HG03571 (cell line): Measurements from ENCODE around the gene RAMP1.
"Not testable (repeated sequence)": the region's sequence is repeated elsewhere in the genome, so short reads cannot be mapped to it uniquely, and the experiment has no call there.

Experiments used
- ATAC-seq: cut with Tn5 transposase; IDR thresholded peaks from one replicate; pipeline ENCODE4 v1.9.1; 2021; ENCODE audit not compliant: unreplicated experiment

Gene RAMP1

GRCh38 chr2:237863102-237863511, 3.7 kb downstream of the RAMP1 start:
- ATAC-seq = no peak

- no peak for ATAC-seq
Measured at GRCh38 chr2:237863689-237864443, 4.4 kb downstream of the RAMP1 start.

GRCh38 chr2:237864444-237864931, 5.1 kb downstream of the RAMP1 start:
- no peak for ATAC-seq

DNA sequence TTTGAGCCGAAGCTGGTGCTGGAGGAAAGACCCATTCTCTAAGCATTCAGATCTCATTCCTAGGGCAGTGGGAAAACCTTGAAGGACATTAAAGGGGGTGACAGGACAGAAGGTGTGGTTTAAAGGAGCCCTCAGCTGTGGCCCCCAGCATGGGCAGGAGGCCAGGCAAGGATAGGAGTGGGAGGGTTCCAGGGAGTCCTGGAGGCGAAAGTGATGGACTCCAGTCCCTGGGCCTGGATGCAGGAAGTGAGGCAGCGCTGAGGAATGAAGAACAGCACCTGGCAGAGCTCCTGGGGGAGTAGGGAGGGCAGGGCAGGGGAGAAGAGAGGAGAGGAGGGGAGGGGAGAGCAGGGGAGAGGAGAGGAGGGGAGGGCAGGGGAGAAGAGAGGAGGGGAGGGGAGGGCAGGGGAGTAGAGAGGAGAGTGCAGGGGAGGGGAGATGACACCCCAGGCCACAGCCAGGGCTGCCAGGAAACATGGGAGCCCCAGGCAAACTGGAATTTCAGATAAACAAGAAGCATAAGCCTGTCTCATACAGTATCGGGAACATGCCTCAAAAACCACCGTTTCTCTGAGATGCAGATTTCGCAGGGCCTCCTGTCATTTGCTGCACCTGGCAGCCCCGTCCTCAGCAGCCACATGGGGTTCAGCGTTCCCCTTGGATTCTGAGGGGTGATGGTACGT, 5.7 kb downstream of the RAMP1 start:
- ATAC-seq = no peak

DNA sequence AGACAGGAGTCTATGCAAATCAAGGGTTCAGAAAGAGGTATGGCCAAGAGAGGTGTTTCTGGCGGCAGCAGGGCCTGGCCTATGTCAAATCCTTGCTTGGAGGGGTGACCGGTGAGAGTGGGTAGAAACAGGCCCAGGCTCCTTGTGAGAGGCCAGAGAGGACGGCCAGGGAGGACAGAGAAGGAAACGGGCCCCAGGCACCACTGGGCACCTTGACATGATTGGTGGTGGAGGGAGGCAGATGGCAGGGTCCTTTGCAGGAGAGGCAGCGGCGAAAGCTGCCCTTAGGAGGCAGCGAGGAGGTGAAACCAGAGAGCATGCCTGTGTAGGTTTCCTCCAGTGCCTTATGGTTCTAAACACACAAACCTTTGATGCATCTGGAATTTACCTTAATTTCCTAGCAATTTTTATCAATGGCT, 6.2 kb downstream of the RAMP1 start:
- ATAC-seq = no peak

- no peak for ATAC-seq
Measured at GRCh38 chr2:237866101-237866621, 6.7 kb downstream of the RAMP1 start.

- no peak for ATAC-seq
Measured at GRCh38 chr2:237867465-237867864, 8.0 kb downstream of the RAMP1 start.

DNA sequence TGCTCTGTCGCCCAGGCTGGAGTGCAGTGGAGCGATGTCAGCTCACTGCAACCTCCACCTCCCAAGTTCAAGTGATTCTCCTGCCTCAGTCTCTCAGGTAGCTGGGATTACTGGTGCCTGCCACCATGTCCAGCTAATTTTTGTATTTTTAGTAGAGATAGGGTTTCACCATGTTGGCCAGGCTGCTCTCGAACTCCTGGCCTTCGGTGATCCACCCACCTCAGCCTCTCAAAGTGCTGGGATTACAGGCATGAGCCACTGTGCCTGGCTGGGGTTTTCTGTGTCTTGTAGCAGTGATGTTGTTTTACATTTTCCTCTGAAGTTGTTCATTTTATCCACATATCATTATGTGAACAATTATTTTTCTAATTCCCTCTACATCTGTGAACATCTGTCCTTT, 8.7 kb downstream of the RAMP1 start:
- ATAC-seq = not testable (repeated sequence)

DNA sequence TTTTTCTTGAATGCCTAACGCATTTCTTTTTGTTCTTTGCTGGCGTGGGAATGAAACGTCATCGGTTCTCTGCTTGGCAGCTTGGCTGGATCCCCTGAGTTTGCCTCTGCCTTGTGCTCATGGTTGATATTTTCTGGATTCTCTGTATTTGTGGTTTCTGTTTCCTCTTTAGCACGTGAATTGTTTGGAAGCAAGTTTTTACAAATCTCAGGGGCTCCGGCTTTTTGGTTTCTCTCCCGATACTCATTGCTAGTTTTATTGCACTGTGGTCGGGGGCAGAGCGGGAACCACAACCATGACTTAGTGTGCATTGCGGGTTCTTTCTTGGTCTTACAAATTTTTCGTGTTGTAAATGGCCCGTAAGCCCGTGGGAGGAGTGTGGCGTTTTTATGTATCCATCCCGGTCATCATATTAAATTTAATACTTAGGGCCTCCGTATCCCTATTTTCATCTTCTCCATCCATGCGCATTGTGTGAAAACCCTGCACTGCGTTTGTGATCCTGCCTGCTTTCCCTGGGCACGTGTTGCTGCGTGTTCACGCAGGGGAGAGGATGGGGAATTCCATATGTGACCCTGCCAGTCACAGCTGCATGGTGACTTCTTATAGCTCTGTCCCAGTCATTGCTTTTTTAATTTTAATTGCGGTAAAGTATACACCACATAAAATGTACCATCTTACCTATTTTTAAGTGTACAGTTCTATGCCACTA, 9.4 kb downstream of the RAMP1 start:
- no peak for ATAC-seq

GRCh38 chr2:237869343-237870102, 10.1 kb downstream of the RAMP1 start:
- ATAC-seq = no peak

DNA sequence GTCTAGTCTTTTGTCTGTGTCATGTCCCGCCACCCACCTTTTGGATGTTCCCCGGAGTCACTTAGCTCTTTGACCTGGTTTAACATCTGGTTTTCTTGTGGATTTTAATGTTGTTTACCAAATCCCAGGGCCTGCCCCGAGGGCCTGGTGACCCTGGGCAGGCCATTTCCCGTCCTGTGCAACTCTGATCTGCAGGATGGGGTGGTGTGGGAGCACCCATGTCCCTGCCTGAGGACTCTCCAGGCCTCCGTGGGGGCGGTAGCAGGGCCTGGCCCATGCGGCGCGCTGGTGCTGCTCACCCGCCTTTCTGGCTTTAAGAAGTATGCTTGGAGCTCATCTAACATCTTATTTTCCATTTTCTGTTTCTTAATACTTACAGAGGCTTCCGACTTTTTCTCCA, 10.7 kb downstream of the RAMP1 start:
- no peak for ATAC-seq

DNA sequence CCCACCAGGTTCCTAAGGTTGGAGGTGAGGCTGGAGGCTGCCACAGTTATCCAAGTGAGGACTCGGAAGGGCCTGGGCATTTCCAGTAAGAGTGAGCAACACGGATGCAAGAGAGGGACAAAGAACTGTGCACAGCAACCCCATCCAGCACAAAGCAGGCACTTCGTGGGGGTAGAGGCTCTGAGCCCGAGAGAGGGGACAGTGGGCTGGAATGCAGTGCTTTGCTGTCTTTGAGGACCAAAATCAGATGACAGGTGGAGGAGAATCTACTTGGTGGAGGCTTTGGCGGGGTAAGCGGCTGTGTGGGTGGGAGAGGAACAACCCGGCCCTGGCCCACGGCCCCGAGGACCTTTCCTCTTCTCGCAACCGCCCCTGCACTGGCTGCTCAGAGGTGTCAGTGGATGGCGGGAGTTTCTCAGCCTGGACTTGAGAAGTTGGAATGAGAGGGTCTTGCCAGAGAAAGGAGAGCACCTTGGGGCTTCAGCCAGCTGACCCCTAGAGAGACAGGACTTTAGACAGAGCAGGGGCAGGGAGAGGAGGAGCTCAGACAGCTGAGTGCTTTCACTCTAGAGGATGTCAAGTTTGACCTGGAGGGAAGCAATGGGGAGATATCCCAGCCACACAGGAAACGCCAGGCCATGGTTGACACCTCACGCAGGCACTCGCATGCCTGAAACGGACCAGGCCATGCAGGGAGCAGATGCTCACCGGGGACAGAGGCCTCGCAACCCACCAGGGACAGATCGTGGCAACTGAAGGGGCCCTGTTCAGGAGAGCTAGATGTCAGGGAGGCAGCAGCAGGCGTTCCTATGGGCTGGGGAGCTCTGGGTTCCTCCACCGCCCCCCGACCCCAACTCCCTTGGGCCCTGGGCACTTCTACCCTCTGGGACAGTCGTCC, 11.6 kb downstream of the RAMP1 start:
- ATAC-seq = no peak

- no peak for ATAC-seq
Measured at GRCh38 chr2:237872178-237872887, 12.9 kb downstream of the RAMP1 start.

DNA sequence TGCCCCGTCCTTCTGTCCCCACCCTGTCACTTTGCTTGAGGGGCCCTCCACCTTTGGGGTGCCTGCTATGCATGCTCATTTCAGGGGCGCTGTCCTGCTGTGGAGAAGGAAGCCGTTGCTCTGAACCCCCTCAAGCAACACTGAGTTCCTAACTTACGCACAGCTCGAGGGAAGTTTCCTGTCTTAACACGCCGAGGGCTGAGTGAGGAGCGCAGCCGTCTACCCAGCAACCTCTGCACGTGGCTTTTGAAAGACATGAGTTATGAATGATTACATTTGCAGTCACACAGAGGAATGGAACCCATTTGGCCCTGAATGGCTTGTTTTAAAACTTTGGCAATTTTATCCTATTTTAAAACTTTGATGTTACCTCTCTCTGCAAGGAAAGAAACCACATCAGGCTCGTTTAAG, 14.0 kb downstream of the RAMP1 start:
- ATAC-seq = no peak

- no peak for ATAC-seq
Measured at GRCh38 chr2:237873897-237874551, 14.6 kb downstream of the RAMP1 start.

- ATAC-seq = no peak
Measured at GRCh38 chr2:237874585-237875161, 15.2 kb downstream of the RAMP1 start.

- no peak for ATAC-seq
Measured at GRCh38 chr2:237875256-237876060, 16.0 kb downstream of the RAMP1 start.
